Testis (tissue), 2 donors: ENCODE results near the gene DDOST.

ENCODE experiments used
- POLR2A ChIP-seq: fragments of 450-650 bp; IDR thresholded peaks from one replicate; pipeline ENCODE4 v1.6.1; 2017; ENCODE audit warnings: antibody characterized with exemption, mild to moderate bottlenecking, moderate library complexity
- TF ChIP-seq, protein P1 (sequence below), 3 experiments: fragments of 450-650 bp in 2 of 3; fragments of 200-600 bp in 1 of 3; sonication (generic) in 1 of 3; IDR thresholded peaks; one replicate each; pipeline ENCODE4 v1.5.1; 2016 to 2019; ENCODE audit warnings: antibody characterized with exemption in 3 of 3, mild to moderate bottlenecking in 2 of 3, moderate library complexity in 1 of 3

DNA sequence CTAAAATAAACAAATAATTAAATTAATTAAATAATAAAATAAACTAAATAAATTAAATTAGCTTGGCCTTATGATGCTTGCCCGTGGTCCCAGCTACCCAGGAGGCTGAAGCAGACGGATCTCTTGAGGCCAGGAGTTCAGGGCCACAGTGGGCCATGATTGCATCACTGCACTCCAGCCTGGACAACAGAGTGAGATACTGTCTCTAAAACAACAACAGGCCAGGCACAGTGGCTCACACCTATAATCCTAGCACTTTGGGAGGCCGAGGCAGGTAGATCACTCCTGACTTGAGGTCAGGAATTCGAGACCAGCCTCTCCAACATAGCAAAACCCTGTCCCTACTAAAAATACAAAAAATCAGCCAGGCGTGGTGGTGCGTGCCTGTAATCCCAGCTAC is 40.2 kb downstream of the DDOST start:
- TF ChIP-seq, protein P1, sequence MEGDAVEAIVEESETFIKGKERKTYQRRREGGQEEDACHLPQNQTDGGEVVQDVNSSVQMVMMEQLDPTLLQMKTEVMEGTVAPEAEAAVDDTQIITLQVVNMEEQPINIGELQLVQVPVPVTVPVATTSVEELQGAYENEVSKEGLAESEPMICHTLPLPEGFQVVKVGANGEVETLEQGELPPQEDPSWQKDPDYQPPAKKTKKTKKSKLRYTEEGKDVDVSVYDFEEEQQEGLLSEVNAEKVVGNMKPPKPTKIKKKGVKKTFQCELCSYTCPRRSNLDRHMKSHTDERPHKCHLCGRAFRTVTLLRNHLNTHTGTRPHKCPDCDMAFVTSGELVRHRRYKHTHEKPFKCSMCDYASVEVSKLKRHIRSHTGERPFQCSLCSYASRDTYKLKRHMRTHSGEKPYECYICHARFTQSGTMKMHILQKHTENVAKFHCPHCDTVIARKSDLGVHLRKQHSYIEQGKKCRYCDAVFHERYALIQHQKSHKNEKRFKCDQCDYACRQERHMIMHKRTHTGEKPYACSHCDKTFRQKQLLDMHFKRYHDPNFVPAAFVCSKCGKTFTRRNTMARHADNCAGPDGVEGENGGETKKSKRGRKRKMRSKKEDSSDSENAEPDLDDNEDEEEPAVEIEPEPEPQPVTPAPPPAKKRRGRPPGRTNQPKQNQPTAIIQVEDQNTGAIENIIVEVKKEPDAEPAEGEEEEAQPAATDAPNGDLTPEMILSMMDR (IDR thresholded peaks at IDR 0.05) = no peak
- no peak for TF ChIP-seq POLR2A
